ENCODE results near the gene P3H3.
"Not testable (repeated sequence)": the region's sequence is repeated elsewhere in the genome, so short reads cannot be mapped to it uniquely, and the experiment has no call there.

The P3H3 gene

GRCh38 chr12:6845395-6845794, 17.2 kb downstream of the P3H3 start:
- DNase-seq (ENCODE audit: low read depth), result no peak

GRCh38 chr12:6846316-6846869, 18.2 kb downstream of the P3H3 start:
- no peak for DNase-seq (ENCODE audit: low read depth)

GRCh38 chr12:6847676-6848075, 19.5 kb downstream of the P3H3 start:
- DNase-seq (ENCODE audit: low read depth), result no peak

GRCh38 chr12:6849427-6849826, 21.2 kb downstream of the P3H3 start:
- no peak for DNase-seq (ENCODE audit: low read depth)

- DNase-seq (ENCODE audit: low read depth), result no peak
These were observed 21.9 kb downstream of the P3H3 start for GRCh38 chr12:6849976-6850560.

GRCh38 chr12:6850796-6851152, 22.6 kb downstream of the P3H3 start:
- no peak for DNase-seq (ENCODE audit: low read depth)

GRCh38 chr12:6851153-6851920, 23.1 kb downstream of the P3H3 start, which contains the start of gene CDCA3:
TSS of gene CDCA3 (minus strand) at chr12:6851286. CDS start at chr12:6850952, 334 bp downstream.
- DNase-seq (ENCODE audit: low read depth), result peak; percentile 82

GRCh38 chr12:6851921-6852650, 23.9 kb downstream of the P3H3 start, which contains the start of gene USP5:
TSS of gene USP5 (plus strand) at chr12:6852150. CDS start at chr12:6852180, 30 bp downstream.
- peak; percentile 97 for DNase-seq (ENCODE audit: low read depth)

- peak; percentile 48 for DNase-seq (ENCODE audit: low read depth)
These were observed 24.6 kb downstream of the P3H3 start for GRCh38 chr12:6852651-6853354.

- no peak for DNase-seq (ENCODE audit: low read depth)
These were observed 25.4 kb downstream of the P3H3 start for GRCh38 chr12:6853626-6854025.

- no peak for DNase-seq (ENCODE audit: low read depth)
These were observed 25.8 kb downstream of the P3H3 start for GRCh38 chr12:6854036-6854435.

- DNase-seq (ENCODE audit: low read depth), result no peak
These were observed 27.1 kb downstream of the P3H3 start for GRCh38 chr12:6855322-6855721.

- no peak for DNase-seq (ENCODE audit: low read depth)
These were observed 30.6 kb downstream of the P3H3 start for GRCh38 chr12:6858799-6859198.

GRCh38 chr12:6860116-6860515, 31.9 kb downstream of the P3H3 start:
- DNase-seq (ENCODE audit: low read depth), result no peak

- DNase-seq (ENCODE audit: low read depth), result no peak
These were observed 32.7 kb downstream of the P3H3 start for GRCh38 chr12:6860942-6861341.

- DNase-seq (ENCODE audit: low read depth), result no peak
These were observed 33.2 kb downstream of the P3H3 start for GRCh38 chr12:6861391-6861790.

GRCh38 chr12:6863033-6863432, 34.8 kb downstream of the P3H3 start:
- DNase-seq (ENCODE audit: low read depth), result no peak

- DNase-seq (ENCODE audit: low read depth), result no peak
These were observed 35.5 kb downstream of the P3H3 start for GRCh38 chr12:6863586-6864321.

GRCh38 chr12:6865307-6865706, 37.1 kb downstream of the P3H3 start:
- DNase-seq (ENCODE audit: low read depth), result not testable (repeated sequence)

GRCh38 chr12:6866163-6866919, 38.1 kb downstream of the P3H3 start:
- DNase-seq (ENCODE audit: low read depth), result no peak
